Activated CD8-positive, alpha-beta memory T cell treated with anti-CD3 and anti-CD28 coated beads, Interleukin-2, amount 50 U/mL, for 48 hours (primary cell): Measurements from ENCODE around the gene MTUS2.

Source experiments
- DNase-seq: peaks from one replicate; pipeline ENCODE4 v3.0.0-alpha.2; 2020

Gene MTUS2

GRCh38 chr13:29266756-29267733 is 446.9 kb downstream of the MTUS2 start:
- DNase-seq: no peak

- no peak for DNase-seq
Measured at GRCh38 chr13:29270271-29270985, 450.3 kb downstream of the MTUS2 start.

GRCh38 chr13:29271606-29272005 is 451.5 kb downstream of the MTUS2 start:
- DNase-seq: no peak

DNA sequence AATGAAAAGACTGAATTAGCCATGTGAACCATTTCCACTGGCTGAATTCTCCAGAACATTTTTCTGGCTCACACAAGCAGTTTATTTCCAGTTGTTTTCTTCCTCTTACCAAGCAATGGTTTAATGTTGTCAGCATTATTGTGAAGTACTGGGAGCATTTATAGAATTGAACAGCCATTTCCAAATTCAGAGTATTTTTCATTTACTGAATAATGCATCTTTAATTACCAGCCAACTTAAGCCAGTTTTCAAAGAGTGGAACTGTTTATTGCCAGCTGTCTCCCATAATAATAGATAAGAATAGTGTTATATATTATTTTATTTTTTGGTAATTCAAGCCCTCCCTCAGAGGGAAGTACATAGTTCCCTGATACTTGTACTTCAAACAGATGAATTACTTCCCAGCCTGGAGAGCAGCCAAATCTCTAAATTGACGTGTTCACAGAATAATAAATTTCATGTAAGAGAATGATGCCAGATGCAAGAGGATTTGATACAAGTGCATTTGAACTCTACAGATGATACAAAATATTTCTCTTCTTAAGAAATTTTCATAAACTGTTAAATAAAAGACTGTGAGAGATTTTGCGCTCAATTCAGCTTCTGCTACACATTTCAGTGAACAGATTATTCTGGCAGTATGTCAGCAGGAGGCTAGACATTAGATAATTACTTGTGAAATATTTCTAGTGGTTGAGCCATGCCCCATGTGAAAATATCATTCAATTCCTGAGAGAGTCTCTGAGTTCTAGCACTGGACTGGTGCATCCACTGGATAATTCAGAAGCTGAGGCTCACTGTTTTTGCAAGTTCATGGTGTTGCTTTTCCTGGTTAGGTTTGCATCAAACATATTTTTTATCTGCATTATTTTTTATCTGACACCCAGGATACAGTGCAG is 459.5 kb downstream of the MTUS2 start:
- DNase-seq: no peak

DNA sequence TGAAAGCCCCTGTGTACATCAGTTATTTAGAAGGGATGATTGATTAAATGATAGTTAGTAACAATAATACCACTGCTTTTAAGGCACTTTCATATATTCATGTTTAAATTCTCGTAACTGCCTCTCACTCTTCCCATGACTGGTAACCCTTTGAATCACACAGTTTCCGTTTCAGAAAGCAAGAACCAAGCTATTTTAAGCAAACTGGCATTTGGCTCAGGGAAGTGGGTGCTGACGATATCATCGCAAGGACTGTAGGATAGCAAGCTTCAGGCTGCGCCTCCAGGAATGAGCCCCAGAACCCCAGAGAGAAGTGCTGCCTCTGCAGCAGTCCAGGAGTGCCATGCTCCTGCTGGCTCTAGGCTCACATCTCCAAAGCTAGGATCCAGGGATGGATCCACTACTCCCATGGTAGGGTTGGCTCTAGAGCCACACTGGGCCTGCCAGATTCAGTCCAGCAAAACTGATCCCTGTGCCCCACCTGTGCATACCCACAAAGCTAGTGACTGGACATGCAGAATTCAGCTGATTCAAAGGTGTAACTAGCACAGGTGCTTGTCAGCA is 461.9 kb downstream of the MTUS2 start:
- DNase-seq: no peak

DNA sequence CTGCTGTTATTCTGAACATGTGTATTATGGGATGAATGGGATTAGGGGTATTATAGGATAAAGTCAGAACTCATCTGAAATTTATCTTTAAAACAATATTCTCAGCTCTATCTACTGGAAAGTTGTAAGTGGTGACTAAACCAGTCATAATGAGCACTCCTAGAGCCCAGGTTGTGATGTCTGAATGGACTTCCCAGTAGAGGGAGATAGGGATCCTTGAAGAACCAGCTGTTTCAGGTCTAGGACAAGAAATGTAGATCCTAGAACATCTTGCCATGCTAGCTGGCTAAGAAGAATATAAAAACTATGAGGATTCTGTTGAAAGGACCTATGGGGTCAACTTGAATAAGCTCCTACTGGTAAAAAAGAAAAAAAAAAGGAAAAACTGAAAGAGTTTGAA is 464.6 kb downstream of the MTUS2 start:
- no peak for DNase-seq

GRCh38 chr13:29287237-29287636 is 467.1 kb downstream of the MTUS2 start:
- DNase-seq: no peak

DNA sequence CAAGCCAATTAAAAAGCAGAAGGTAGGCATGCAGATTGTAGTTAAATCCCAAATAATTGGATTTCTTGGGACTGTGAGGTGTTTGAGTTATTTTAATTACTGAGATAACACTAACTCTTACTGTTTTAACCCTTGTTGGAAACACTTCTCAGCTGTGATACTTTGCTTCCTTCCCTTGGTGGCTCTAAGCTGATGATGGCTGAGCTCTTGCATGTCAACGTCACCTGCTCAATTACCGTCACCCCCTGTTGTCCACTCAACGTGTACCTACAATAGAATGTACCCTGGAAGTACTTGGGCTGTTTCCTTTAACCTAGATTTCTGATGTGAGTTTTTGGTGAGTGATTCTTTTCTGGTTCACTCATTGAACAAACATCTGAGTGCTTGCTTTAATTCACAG is 471.9 kb downstream of the MTUS2 start:
- DNase-seq: no peak

GRCh38 chr13:29294821-29295220 is 474.7 kb downstream of the MTUS2 start:
- no peak for DNase-seq

- DNase-seq: no peak
Measured at GRCh38 chr13:29301027-29301426, 480.9 kb downstream of the MTUS2 start.

- no peak for DNase-seq
Measured at GRCh38 chr13:29304148-29304547, 484.0 kb downstream of the MTUS2 start.

DNA sequence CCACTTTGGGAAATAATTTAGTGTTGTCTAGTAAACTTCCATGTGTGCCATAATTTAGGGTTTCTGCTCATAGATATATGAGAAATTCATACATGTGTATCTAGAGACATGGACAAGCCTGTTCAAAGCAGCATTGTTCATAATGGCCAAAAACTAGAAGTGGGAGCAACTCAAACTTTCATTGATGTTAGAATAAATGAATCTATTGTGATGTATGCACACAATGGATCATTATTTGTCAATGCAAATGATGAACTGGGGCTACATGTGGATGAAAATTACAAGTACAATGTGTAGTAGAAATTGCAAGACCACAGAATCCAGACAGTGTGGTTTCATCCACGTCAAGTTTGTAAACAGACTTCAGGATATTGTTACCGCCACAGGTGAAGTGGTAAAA is 490.7 kb downstream of the MTUS2 start:
- no peak for DNase-seq

GRCh38 chr13:29315847-29316246 is 495.7 kb downstream of the MTUS2 start:
- no peak for DNase-seq

DNA sequence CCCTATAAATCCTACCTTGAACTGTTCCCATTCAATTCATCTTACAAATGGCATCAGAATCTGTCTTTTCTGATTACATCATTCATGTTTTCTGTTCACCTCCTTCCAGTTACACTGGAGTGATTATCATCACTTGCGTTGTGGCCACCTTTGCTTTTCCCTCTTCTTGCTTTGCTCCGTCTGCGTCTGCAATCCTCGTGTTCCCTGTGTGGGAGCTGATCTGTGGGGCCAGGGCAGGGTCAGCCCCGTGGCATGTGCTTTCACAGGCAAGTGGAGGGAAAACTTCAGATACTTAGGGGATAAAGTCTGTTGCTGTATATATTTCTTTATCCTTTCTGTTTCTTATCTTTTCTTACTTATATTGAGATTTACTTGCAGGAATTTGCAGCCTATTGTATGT is 497.7 kb downstream of the MTUS2 start:
- DNase-seq: no peak

- no peak for DNase-seq
Measured at GRCh38 chr13:29318741-29319140, 498.6 kb downstream of the MTUS2 start.

GRCh38 chr13:29319451-29319850 is 499.3 kb downstream of the MTUS2 start:
- no peak for DNase-seq

GRCh38 chr13:29323954-29324353 is 503.8 kb downstream of the MTUS2 start:
- no peak for DNase-seq

DNA sequence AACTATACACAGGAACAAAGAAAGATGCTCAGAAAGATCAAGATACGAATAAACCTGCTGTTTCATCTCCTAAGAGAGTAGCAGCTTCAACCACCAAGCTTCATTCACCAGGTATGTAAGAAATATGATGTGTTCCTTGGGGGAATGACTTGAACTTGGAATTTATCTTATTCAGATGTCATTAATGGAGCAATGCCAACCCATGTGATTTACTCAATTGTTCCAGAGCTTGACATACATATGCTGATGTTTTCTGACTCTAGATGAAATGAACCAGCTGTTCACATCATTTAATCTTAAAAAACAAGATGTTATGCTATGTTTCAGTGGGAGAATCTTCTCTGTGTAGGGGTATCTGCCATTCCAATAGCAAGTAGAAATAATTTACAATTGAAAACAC is 504.5 kb downstream of the MTUS2 start:
- DNase-seq: no peak

DNA sequence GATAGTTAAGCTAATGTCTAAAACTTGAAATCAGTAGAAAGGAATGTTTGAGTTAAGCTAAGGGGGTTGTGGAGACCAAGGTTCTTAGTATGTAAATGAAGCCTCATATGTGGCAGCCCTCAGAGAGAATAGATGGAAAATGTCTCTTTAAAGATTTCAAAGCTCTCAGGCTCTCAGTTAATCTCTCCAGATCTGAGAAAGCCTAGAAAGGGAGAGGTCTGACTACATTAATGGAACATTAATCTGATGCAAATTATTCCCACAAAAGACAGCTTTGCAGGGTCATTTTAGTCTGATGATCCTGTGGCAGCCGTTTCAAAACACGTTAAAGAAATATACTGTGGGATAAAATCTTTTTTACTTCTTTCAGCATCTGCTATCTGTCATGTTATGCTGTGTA is 508.4 kb downstream of the MTUS2 start:
- DNase-seq: no peak

DNA sequence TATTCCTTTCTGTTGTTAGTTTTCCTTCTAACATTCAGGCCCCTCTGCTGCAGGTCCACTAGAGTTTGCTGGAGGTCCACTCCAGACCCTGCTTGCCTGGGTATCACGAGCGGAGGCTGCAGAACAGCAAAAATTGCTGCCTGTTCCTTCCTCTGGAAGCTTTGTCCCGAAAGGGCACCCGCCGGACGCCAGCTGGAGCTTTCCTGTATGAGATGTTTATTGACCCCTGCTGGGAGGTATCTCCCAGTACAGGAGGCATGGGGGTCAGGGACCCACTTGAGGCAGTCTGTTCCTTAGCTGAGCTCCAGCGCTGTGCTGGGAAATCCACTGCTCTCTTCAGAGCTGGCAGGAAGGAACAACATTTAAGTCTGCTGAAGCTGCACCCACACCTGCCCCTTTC is 516.2 kb downstream of the MTUS2 start:
- DNase-seq: no peak

DNA sequence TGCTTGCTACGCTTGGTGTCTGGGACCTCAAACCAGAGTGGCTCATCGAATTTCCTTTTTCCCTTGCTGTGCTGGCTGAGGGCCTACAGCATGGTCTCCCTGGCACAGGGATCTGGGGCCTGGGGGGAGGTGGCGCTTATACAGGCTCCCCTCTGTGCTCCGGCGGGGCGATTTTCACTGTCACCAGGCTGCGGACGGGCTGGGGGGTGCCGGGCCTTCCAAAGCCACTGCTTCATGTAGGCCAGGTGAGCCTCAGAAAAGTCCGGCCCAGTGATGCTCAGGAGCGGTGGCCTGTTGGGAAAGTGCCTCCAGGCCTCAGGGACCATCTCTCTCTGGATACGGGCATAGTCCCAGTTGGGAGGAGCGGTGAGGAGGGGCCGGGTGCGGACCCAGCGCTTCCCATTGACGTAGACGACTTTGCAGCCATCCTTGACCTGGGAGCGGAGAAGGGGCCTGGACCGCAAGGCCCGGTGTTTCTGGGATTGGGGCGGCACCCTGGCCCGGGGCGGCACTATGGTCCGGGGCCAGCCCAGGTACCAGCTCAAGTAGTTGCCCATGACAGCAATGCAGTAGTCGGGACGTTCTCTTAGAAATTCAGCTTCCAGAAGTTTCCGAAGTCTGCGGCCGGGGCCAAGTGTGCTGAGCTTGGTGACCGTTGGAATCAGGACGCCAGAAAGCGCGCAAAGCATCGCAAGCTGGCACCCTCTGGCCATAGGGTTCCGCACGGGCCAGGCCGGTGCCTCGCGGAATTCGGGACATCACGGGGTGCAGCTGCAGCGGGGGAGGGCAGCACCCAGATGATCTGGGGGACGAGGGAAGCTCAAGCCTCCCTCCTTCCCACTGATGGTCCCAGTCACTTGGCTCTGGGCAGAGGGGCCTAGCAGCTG is 519.5 kb downstream of the MTUS2 start:
- no peak for DNase-seq
